Gastroesophageal sphincter (tissue), 4 donors: ENCODE data around the gene TMEM171. TPM values are rescaled to one million over a fixed set of nuclear protein-coding genes. Genes with fewer than 3 reads are reported as not detected.

Experiments
- ATAC-seq: fragments of 150-250 bp; one replicate; pipeline ENCODE4 v1.9.1; 2016; ENCODE audit warnings: mild to moderate bottlenecking, moderate library complexity
- H3K27ac ChIP-seq, 4 donors: fragments of 200-600 bp; sonication (generic) in 3 of 4; 1 replicate in 3 of 4; 2 replicates in 1 of 4; pipeline ENCODE4 v1.5.1; 2016 to 2019
- H3K27me3 ChIP-seq: fragments of 200-600 bp; sonication (generic); one replicate; pipeline ENCODE4 v1.5.1; 2019
- H3K36me3 ChIP-seq, 2 donors: fragments of 200-600 bp; sonication (generic); one replicate each; pipeline ENCODE4 v1.5.1; 2019; ENCODE audit warnings: control low read depth in 1 of 2
- H3K4me1 ChIP-seq, 3 donors: fragments of 200-600 bp; sonication (generic); 1 replicate in 2 of 3; 2 replicates in 1 of 3; pipeline ENCODE4 v1.5.1; 2016 to 2019; ENCODE audit warnings: control low read depth in 2 of 3
- H3K4me3 ChIP-seq, 2 donors: fragments of 200-600 bp; sonication (generic); one replicate each; pipeline ENCODE4 v1.5.1; 2019; ENCODE audit warnings: mild to moderate bottlenecking in 1 of 2, moderate library complexity in 1 of 2
- H3K9me3 ChIP-seq, 3 donors: fragments of 200-600 bp; sonication (generic); one replicate each; pipeline ENCODE4 v1.5.1; 2017 to 2019; ENCODE audit warnings: control low read depth in 2 of 3
- CTCF ChIP-seq, 4 experiments: fragments of 200-600 bp in 2 of 4; fragments of 450-650 bp in 2 of 4; sonication (generic) in 1 of 4; IDR thresholded peaks; one replicate each; pipeline ENCODE4 v1.5.1; 2017 to 2019; ENCODE audit warnings: antibody characterized with exemption in 4 of 4, mild to moderate bottlenecking in 2 of 4, moderate library complexity in 2 of 4
- EP300 ChIP-seq: sonication (generic); formaldehyde crosslinking; IDR thresholded peaks from one replicate; pipeline ENCODE4 v1.6.1; 2017; ENCODE audit warnings: antibody characterized with exemption, mild to moderate bottlenecking
- POLR2A ChIP-seq, 2 donors: fragments of 450-650 bp; IDR thresholded peaks; one replicate each; pipeline ENCODE4 v1.6.1; 2017; ENCODE audit warnings: antibody characterized with exemption in 2 of 2, mild to moderate bottlenecking in 2 of 2, moderate library complexity in 1 of 2
- POLR2AphosphoS5 ChIP-seq: sonication (generic); formaldehyde crosslinking; IDR thresholded peaks from one replicate; pipeline ENCODE4 v1.6.1; 2017; ENCODE audit warnings: antibody characterized with exemption
- WGBS, 2 donors: methylation state at CpG; one replicate each; pipeline ENCODE4 v1.1.5; 2018; ENCODE audit warnings: low coverage in 1 of 2; 5-methylcytosine and 5-hydroxymethylcytosine counted together
- total RNA-seq, 4 donors: library from RNA; depleted of rRNA; stranded (reverse); fragments of >200 nt; gene quantifications; one replicate each; pipeline ENCODE4 v1.1.0, GENCODE V29; 2016

Gene TMEM171
- total RNA-seq, 4 donors from 2014 or later, result 0.84 TPM; not detected in 3

GRCh38 chr5:73132759-73133158 lies 12.4 kb downstream of the TMEM171 start:
- no peaks in the 10 kb centered on the region for H3K4me1 ChIP-seq
- H3K36me3 ChIP-seq, result no peaks in the 10 kb centered on the region
- peaks cover 27% of the 10 kb centered on the region for H3K27me3 ChIP-seq
- 63 to 84% methylated on average over 2 of the region's 2 CpGs for WGBS, 2 donors
- no peak overlapping the region for H3K4me3 ChIP-seq
- ATAC-seq, result no peak
- no peaks in the 10 kb centered on the region for H3K9me3 ChIP-seq
- H3K27ac ChIP-seq, result no peak overlapping the region
- TF ChIP-seq POLR2AphosphoS5 (no peak), CTCF (IDR thresholded peaks at IDR 0.05) (no peak)

GRCh38 chr5:73135021-73135420 lies 14.6 kb downstream of the TMEM171 start:
- H3K9me3 ChIP-seq, result no peaks in the 10 kb centered on the region
- no peak overlapping the region for H3K27ac ChIP-seq
- ATAC-seq, result no peak
- H3K4me1 ChIP-seq, result no peaks in the 10 kb centered on the region
- peaks cover 27% of the 10 kb centered on the region for H3K27me3 ChIP-seq
- no peak for TF ChIP-seq EP300
- TF ChIP-seq CTCF (IDR thresholded peaks at IDR 0.05), result no peak
- TF ChIP-seq POLR2A (IDR thresholded peaks at IDR 0.05), result no peak
- no peak for TF ChIP-seq POLR2AphosphoS5
- 87% methylated on average over 3 of the region's 3 CpGs; no CpG with 5 or more reads in 1 of the 2 donors for WGBS, 2 donors
- no peaks in the 10 kb centered on the region for H3K36me3 ChIP-seq
- H3K4me3 ChIP-seq, result no peak overlapping the region

GRCh38 chr5:73135429-73136054 lies 15.2 kb downstream of the TMEM171 start:
- Histone ChIP-seq H3K27me3 (peaks cover 27% of the 10 kb centered on the region), H3K4me1 (no peaks in the 10 kb centered on the region), H3K9me3 (no peaks in the 10 kb centered on the region), H3K36me3 (no peaks in the 10 kb centered on the region), H3K4me3 (no peak overlapping the region), H3K27ac (no peak overlapping the region)
- TF ChIP-seq POLR2A (IDR thresholded peaks at IDR 0.05) (no peak), POLR2AphosphoS5 (no peak), EP300 (no peak), CTCF (IDR thresholded peaks at IDR 0.05) (no peak)
- no peak for ATAC-seq
- WGBS, 2 donors, result 40% methylated on average over 1 of the region's 6 CpGs; no CpG with 5 or more reads in 1 of the 2 donors

- Histone ChIP-seq H3K27ac (no peak overlapping the region), H3K9me3 (no peaks in the 10 kb centered on the region), H3K27me3 (peaks cover 27% of the 10 kb centered on the region), H3K4me3 (no peak overlapping the region), H3K36me3 (no peaks in the 10 kb centered on the region), H3K4me1 (no peaks in the 10 kb centered on the region)
- WGBS, 2 donors, result 20 to 65% methylated on average over 1 to 2 of the region's 15 CpGs
- TF ChIP-seq CTCF (IDR thresholded peaks at IDR 0.05) (no peak), POLR2A (IDR thresholded peaks at IDR 0.05) (no peak), EP300 (no peak), POLR2AphosphoS5 (no peak)
- no peak for ATAC-seq
These were observed 15.7 kb downstream of the TMEM171 start for GRCh38 chr5:73136055-73136562.
